ENCODE results near the gene SUMO4.

SUMO4 gene

GRCh38 chr6:149410557-149410956, 10.5 kb downstream of the SUMO4 start:
- Histone ChIP-seq H3K4me2 (ENCODE audit: low read depth, low read length, poor library complexity, severe bottlenecking) (no peak overlapping the region), H3K9ac (ENCODE audit: low read depth, low read length, poor library complexity, severe bottlenecking) (no peak overlapping the region), H3K36me3 (ENCODE audit: insufficient read depth, low read length) (peaks cover 25% of the 10 kb centered on the region; the same call in 1 of the 2 replicates), H3K9me3 (ENCODE audit: insufficient read depth, low read depth, low read length) (no peaks in the 10 kb centered on the region), H4K20me1 (ENCODE audit: insufficient read depth, low read length, poor library complexity, severe bottlenecking) (no peaks in the 10 kb centered on the region), H3K9me2 (replicated peaks; ENCODE audit: low read depth, low read length) (no peaks in the 10 kb centered on the region), H3K4me3 (ENCODE audit: low read length, poor library complexity, severe bottlenecking) (no peak overlapping the region), H3F3A (ENCODE audit: low read depth) (no peaks in the 10 kb centered on the region), H3K79me2 (ENCODE audit: insufficient read depth, low read length) (no peaks in the 10 kb centered on the region), H2AFZ (ENCODE audit: low read length) (no peak overlapping the region), H3K4me1 (ENCODE audit: insufficient read depth, low read length, poor library complexity, severe bottlenecking) (no peaks in the 10 kb centered on the region), H3K27me3 (ENCODE audit: insufficient read depth, low read length, poor library complexity, severe bottlenecking) (no peaks in the 10 kb centered on the region)
- TF ChIP-seq CTCF (conservative IDR thresholded peaks at IDR 0.05; ENCODE audit: low read length) (no peak), EZH2phosphoT487 (IDR thresholded peaks at IDR 0.05; ENCODE audit: borderline replicate concordance) (no peak)

DNA sequence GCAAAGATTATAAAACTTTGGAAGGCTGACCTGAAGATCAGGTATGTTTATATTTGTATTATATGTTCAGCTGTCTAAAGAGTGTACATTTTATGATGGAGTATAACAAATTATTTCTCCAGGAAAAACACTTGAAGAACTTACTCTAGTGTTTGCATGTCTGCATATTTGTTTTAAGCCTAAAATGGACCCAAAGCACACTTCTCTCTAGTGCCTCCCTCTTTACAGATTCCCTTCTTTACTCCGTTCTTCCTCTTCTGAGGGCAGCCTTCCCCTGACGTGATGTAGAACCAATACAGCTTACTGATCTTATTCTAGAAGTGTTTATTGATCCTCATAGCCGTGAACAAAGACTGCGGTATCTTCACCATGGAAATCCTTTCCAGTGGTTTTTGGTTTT, 13.9 kb downstream of the SUMO4 start:
- H3K36me3 ChIP-seq (ENCODE audit: insufficient read depth, low read length): peaks cover 18% of the 10 kb centered on the region; the same call in 1 of the 2 replicates

GRCh38 chr6:149414821-149415220, 14.8 kb downstream of the SUMO4 start:
- Histone ChIP-seq H4K20me1 (ENCODE audit: insufficient read depth, low read length, poor library complexity, severe bottlenecking) (no peaks in the 10 kb centered on the region), H3K4me2 (ENCODE audit: low read depth, low read length, poor library complexity, severe bottlenecking) (no peak overlapping the region), H3F3A (ENCODE audit: low read depth) (no peaks in the 10 kb centered on the region), H2AFZ (ENCODE audit: low read length) (no peak overlapping the region), H3K36me3 (ENCODE audit: insufficient read depth, low read length) (peaks cover 13% of the 10 kb centered on the region; the same call in 1 of the 2 replicates), H3K4me1 (ENCODE audit: insufficient read depth, low read length, poor library complexity, severe bottlenecking) (no peaks in the 10 kb centered on the region), H3K4me3 (ENCODE audit: low read length, poor library complexity, severe bottlenecking) (no peak overlapping the region), H3K9me3 (ENCODE audit: insufficient read depth, low read depth, low read length) (no peaks in the 10 kb centered on the region), H3K27me3 (ENCODE audit: insufficient read depth, low read length, poor library complexity, severe bottlenecking) (no peaks in the 10 kb centered on the region), H3K9ac (ENCODE audit: low read depth, low read length, poor library complexity, severe bottlenecking) (no peak overlapping the region), H3K79me2 (ENCODE audit: insufficient read depth, low read length) (no peaks in the 10 kb centered on the region), H3K9me2 (replicated peaks; ENCODE audit: low read depth, low read length) (no peaks in the 10 kb centered on the region)
- TF ChIP-seq EZH2phosphoT487 (IDR thresholded peaks at IDR 0.05; ENCODE audit: borderline replicate concordance): no peak

More for the DNA sequence above, 13.9 kb downstream of the SUMO4 start:
- no peak overlapping the region for H3K4me2 ChIP-seq (ENCODE audit: low read depth, low read length, poor library complexity, severe bottlenecking)
- no peaks in the 10 kb centered on the region for H3K9me2 ChIP-seq (replicated peaks; ENCODE audit: low read depth, low read length)
- H3F3A ChIP-seq (ENCODE audit: low read depth): no peaks in the 10 kb centered on the region
- H4K20me1 ChIP-seq (ENCODE audit: insufficient read depth, low read length, poor library complexity, severe bottlenecking): no peaks in the 10 kb centered on the region
- TF ChIP-seq CTCF (conservative IDR thresholded peaks at IDR 0.05; ENCODE audit: low read length): no peak
- no peak for TF ChIP-seq EZH2phosphoT487 (IDR thresholded peaks at IDR 0.05; ENCODE audit: borderline replicate concordance)
- H3K9me3 ChIP-seq (ENCODE audit: insufficient read depth, low read depth, low read length): no peaks in the 10 kb centered on the region
- H3K4me3 ChIP-seq (ENCODE audit: low read length, poor library complexity, severe bottlenecking): no peak overlapping the region
- H3K9ac ChIP-seq (ENCODE audit: low read depth, low read length, poor library complexity, severe bottlenecking): no peak overlapping the region
- H3K4me1 ChIP-seq (ENCODE audit: insufficient read depth, low read length, poor library complexity, severe bottlenecking): no peaks in the 10 kb centered on the region
- no peaks in the 10 kb centered on the region for H3K79me2 ChIP-seq (ENCODE audit: insufficient read depth, low read length)
- no peak overlapping the region for H2AFZ ChIP-seq (ENCODE audit: low read length)
- no peaks in the 10 kb centered on the region for H3K27me3 ChIP-seq (ENCODE audit: insufficient read depth, low read length, poor library complexity, severe bottlenecking)

- no peaks in the 10 kb centered on the region for H3K9me3 ChIP-seq (ENCODE audit: insufficient read depth, low read depth, low read length)
- TF ChIP-seq EZH2phosphoT487 (IDR thresholded peaks at IDR 0.05; ENCODE audit: borderline replicate concordance) (no peak), CTCF (conservative IDR thresholded peaks at IDR 0.05; ENCODE audit: low read length) (no peak)
- no peaks in the 10 kb centered on the region for H3F3A ChIP-seq (ENCODE audit: low read depth)
- H3K4me2 ChIP-seq (ENCODE audit: low read depth, low read length, poor library complexity, severe bottlenecking): no peak overlapping the region
- H3K9me2 ChIP-seq (replicated peaks; ENCODE audit: low read depth, low read length): no peaks in the 10 kb centered on the region
- H3K9ac ChIP-seq (ENCODE audit: low read depth, low read length, poor library complexity, severe bottlenecking): no peak overlapping the region
- no peaks in the 10 kb centered on the region for H3K4me1 ChIP-seq (ENCODE audit: insufficient read depth, low read length, poor library complexity, severe bottlenecking)
- no peak overlapping the region for H2AFZ ChIP-seq (ENCODE audit: low read length)
- H3K4me3 ChIP-seq (ENCODE audit: low read length, poor library complexity, severe bottlenecking): no peak overlapping the region
- H3K27me3 ChIP-seq (ENCODE audit: insufficient read depth, low read length, poor library complexity, severe bottlenecking): no peaks in the 10 kb centered on the region
- H3K79me2 ChIP-seq (ENCODE audit: insufficient read depth, low read length): no peaks in the 10 kb centered on the region
- H3K36me3 ChIP-seq (ENCODE audit: insufficient read depth, low read length): no peaks in the 10 kb centered on the region
- H4K20me1 ChIP-seq (ENCODE audit: insufficient read depth, low read length, poor library complexity, severe bottlenecking): no peaks in the 10 kb centered on the region
These were observed 19.8 kb downstream of the SUMO4 start for GRCh38 chr6:149419696-149420404.
